T-helper 1 cell treated with Interleukin-12 subunit alpha and Interleukin-12 subunit beta and Interleukin-4 antibody, amounts not matched to agents 30 ng/mL and 1 ng/mL, for 36 hours (primary cell): ENCODE data around the gene GCN1. TPM values are rescaled to one million over a fixed set of nuclear protein-coding genes. Genes with fewer than 3 reads are reported as not detected.

Experiments used
- intact Hi-C: fragments of 100-400 bp; cut with micrococcal nuclease; formaldehyde crosslinking; loops from one replicate; pipeline ENCODE4 v1.15.1; 2024
- total RNA-seq: library from RNA; stranded (reverse); gene quantifications from 2 replicates; pipeline ENCODE4 v1.2.3, GENCODE V29; 2022

GCN1 gene
- total RNA-seq, 1 donor from 2014 or later: 140 TPM

- intact Hi-C loops: no loop called here
Measured at GRCh38 chr12:120145164-120145563, 49.4 kb downstream of the GCN1 start.

GRCh38 chr12:120144215-120144614, 50.3 kb downstream of the GCN1 start:
- intact Hi-C loops: no loop called here

DNA sequence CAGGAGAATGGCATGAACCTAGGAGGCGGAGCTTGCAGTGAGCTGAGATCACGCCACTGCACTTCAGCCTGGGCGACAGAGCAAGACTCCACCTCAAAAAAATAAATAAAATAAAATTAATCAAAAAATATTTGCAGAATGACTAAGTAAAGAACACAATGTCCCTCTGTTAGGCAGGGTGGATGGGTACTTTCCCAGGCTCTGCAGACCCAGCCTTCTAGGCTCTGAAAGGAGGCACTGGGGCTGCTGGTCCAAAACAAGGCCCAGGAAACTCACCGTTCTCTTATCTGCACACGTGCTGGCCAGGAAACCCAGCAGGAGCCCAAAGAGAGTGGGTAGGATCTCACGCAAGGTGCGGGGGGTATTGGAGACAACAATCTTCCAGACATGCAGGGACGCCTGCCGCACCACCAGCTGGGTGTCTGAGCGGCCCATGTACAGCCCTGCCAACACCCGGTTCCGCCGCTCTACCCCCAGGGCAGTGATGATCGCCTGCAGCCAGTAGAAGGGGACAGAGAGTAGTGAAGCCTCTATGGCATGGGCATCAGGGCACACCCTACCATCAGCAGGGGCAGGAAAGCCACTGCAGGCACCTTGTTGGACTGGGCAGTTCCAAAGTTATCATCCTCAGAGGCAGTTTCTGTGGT, 52.2 kb downstream of the GCN1 start:
- intact Hi-C loops: no loop called here

DNA sequence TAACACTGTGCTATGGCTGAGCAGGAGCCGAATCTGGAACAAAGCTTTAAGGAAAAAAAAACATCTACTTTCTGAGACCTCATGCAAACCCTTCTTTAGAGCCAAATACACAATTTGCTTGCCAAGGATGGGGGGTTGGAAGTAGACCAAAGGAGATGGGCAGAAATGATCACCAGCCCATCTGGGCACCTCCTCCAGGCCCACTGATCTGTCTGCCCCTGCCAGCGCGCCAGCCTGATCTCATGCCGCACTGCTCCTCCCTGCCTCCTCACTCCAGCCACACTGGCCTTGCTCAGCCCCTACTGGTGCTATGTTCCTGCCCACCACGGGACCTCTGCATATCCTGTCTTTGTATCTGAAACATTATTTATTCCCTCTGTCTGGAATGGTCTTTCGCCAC, 53.2 kb downstream of the GCN1 start:
- intact Hi-C loops: no loop called here

- intact Hi-C loops: no loop called here
Measured at GRCh38 chr12:120140603-120141002, 53.9 kb downstream of the GCN1 start.

DNA sequence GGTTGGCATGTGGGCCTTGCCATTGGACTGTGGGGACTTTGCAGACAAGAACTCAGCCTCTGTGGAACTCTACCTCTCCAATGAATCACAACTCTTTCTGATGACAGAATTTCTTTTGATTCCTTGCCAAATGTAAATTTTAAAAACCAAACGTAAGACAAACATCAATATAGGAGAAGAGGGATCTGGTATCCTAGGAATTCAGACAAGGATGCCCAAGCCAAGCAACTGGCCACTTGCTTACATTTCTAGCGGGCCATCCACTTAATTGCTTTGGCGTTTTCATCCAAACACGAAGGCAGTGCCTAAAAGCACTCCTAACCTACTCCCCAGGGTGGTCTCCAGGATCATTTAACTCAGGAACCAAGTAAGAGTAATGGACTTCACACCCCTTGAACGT, 54.6 kb downstream of the GCN1 start:
- intact Hi-C loops: no loop called here

GRCh38 chr12:120138366-120138765, 56.1 kb downstream of the GCN1 start:
- intact Hi-C loops: no loop called here

DNA sequence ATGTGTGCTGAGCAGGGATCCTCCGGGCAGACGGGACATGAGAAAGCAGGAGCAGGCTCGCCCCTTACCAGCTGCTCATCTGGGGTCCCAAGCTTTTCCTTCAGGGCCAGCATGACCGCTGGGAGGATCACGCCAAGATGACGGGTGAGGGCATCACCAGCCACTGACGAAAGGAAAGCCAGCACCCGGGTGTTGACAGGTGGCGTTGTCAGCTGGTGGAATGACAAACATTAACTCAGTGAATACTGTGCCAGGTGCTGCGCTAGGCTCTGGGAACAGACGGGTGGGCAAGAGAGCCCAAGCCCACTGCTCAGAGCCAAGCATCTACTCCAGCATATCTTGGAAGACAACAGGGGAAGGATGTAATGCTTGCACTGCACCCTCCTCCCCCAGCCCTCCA, 56.7 kb downstream of the GCN1 start:
- intact Hi-C loops: no loop called here

DNA sequence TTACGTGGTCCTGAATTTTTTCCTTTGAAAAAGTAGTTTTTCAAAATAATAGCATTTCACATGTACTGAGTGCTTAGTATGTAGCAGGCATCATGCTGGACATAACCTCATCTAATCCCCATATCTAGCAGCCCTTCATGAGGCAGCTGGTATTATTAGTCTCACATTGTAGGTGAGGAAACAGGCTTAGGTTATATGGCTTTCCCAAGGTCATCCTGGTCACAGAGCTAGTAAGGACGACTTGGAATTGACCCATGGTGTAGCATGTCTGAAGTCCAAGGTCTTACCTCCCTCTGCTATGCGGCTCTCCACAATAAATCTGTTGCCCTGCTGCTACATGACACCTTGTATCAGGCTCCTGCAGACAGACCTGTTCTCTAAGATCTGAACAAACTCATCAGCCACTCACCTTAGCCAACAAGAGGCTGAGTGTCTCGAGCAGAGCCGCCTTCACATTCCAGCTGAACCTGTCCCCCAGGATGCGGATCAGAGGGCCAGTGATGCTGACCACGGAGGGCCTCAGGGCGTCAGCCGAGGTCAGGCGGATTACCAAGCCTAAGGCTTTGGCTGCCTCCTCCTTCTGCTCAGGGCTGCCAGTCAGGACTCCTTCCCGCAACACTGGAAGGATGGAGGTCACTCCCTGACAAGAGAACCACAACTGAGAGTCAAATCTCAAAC, 58.3 kb downstream of the GCN1 start:
- intact Hi-C loops: no loop called here

DNA sequence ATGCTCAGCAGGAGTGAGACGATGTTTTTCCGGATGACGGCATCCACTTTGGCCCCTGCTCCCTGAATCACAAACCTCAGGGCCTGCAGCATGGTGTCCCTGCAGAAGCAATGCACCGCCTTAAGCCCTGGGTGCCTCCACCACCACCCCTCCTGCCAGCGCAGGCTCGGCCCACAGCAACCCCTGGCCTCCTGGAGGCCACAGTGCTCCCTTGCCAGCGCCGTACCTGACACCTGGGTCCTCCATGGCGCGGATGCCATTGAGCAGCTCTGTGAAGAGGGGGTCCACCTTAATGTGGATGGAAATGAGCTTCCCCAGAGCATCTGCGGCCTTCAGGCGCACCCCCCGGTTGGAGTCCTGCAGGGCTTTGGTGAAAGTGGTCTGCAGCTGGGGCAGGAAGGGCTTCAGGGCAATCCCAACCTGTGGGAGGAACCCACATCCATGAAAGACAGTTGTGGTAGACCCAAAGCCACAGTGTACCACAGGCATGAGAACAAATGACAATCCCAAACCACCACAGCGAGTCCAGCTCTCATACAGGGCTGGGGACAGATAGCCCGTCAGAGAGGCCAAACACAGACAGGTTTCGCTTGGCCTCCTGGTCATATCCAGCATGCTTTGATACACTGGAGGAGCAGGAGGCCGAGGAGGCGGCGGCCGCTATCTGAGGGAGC, 60.1 kb downstream of the GCN1 start:
- intact Hi-C loops: no loop called here

GRCh38 chr12:120132863-120133385, 61.6 kb downstream of the GCN1 start:
- intact Hi-C loops: loop anchor here (2.0 kb wide), 1 partner anchor 16 kb away; no protein-coding TSS in a partner anchor

DNA sequence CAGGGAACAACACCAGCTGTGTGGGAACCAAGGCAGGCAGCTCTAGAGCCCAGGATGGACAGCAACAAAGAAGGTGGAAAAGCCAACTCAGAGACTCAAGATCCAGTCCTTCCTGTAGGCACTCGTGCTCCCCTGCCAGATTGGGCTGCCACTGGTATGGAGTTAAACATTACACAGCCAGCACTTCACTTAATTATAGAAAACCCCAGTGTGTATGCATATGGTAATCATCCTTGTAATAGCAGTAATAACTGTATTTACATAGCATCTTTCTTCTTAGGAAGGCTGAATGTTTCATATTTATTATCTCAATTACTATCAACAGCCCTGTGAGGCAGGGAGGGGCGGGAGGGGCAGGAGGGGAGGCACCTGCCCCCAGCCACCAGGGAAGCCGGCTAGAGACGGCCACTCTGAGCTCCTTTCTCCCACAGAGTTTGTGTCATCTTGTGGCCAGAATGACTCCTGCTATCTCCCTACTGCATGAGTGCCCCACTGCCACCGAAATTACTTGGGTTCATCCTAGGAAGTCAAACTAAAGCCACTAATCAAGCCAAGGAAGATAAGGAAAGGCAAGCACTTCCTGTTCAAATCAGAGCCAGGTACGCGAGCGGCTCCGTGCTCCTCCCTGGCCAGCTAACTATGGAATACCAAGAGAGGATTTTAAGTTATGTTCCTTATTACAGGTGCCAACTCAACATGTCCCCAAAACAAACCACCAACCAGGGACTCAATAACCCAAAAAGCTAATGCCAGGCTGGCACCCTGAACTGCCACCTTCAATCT, 62.3 kb downstream of the GCN1 start:
- intact Hi-C loops: loop anchor here (2.0 kb wide), 1 partner anchor 17 kb away; no protein-coding TSS in a partner anchor

DNA sequence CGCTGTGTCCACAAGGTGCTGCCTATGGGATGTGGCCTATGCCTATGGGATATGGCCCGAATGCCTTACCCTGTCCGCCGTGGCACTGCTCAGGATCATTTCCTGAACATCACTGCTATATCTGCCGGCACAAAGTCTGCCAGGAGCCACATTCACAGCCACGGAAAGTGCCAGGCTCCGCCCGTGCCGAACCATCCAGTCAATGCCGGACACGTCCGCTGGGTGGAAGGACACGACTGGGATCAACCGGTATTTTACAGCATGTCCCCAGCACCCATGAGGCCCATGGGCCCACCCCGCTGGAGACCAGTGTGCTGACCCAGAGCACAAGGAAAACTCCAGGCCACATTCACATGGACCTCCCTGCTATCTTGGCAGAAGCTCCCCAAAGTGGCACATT, 63.4 kb downstream of the GCN1 start:
- intact Hi-C loops: no loop called here

- intact Hi-C loops: no loop called here
Measured at GRCh38 chr12:120130011-120130410, 64.5 kb downstream of the GCN1 start.

DNA sequence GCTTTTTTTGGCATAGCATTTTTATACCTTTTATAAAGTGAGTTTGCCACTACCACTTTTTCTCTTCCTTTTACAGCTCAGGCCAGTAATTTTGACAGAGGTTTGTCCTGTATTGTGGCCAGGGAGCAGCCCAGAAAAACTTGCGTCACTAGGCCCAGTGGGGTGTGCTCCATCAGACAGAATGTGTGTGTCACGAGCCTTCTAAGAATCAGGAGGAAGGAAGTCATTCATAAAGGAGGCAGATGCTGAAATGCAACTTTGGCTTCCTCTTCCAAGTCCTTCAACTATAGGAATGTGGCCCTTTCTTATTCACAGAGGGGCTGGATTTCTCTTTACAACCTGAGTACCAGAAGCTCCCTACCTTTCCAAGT, 67.9 kb downstream of the GCN1 start:
- intact Hi-C loops: no loop called here

DNA sequence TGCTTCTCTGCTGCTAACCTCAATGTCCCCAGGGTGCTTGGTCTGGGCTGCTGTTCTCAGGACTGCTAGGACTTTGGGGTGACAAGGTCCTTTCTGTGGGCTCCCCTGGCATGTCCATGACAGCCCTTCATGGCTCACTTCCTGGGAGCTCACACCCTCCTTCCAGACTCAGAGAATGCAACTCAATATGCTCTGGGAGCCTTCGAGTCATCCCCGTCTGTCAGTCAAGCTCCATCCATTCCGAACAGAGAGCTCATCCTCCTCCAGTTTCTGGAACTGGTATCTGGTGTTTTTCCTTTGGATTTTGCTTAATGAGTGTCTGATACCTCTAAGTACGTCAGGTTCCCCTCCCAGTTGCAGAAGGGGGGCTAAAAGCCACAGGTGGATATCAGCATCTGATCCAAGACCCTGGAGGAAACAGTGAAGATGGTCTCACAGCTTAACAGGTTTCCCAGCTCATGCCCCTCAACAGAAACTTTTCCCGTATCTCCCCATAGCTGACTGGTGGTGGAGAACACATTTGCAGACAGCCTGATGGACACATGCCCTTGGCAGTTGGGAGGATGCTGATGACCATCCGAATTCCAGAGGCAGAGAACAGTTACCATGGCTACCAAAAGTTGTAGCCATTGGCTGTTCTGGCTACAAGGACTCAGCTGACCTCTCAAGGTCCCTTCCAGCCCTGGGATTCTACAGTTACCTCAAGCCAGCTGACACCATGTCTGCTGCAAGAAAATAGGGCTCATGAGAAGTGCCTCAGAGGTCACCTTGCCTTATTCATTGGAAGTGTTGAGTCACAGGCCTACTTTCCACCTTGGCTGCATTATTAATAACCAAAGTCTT, 68.5 kb downstream of the GCN1 start:
- intact Hi-C loops: no loop called here

DNA sequence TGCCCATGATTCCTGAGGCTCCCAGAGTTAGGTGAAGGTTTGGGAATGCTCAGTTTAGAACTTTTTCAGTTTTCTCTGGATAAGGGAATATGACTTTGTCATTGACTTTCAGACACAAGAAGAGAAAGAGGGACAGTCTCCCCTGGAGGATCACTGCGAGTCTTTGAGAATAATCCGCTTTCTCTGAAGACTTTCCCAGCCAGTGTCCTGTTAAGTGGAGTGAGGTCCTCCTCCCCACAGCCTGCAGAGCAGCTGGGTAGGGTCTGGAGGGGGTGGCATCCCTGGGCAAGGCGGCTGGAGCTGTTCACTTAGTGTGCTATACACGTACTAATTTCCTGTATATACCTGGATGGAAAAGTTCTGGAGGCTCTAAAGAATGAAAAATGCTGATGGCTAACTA, 69.5 kb downstream of the GCN1 start:
- intact Hi-C loops: no loop called here

DNA sequence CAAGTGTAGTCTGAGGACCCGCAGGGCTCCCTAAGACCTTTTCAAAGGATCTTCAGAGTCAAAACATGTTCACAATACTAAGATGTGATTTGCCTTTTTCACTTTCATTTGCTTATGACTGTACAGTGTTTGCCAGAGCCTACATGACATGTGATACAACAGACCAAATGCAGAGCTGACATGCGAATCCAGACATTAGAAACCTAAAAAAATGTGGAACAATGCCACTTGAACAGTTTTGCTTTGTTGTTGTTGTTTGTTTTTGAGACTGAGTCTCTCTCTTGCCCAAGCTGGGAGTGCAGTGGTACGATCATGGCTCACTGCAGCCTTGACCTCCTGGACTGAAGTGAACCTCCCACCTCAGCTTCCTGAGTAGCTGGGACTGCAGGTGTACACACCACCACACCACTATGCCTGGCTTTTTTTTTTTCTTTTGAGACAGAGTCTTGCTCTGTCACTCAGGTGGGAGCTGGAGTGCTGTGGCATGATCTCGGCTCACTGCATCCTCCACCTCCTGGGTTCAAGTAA, 72.7 kb downstream of the GCN1 start:
- intact Hi-C loops: no loop called here

DNA sequence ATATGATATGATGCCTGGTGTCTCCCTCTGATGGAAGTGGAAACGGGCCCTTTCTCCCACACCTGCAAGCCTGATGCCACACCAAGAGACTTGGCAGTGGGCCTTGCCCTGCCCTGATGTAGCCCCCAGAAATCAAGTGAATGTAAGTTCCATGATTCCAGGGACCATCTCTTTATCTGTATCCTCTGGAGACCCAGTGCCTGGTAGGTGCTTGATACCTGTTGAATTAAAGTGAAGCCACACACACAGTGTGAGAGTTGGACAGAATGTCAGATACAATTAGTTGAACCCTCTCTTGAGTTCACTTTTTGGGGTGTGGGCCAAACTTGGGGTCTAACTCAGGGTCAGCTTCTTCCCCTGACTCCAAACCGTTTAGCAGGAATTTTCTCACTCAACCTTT, 73.2 kb downstream of the GCN1 start:
- intact Hi-C loops: no loop called here

GRCh38 chr12:120119271-120119973, 75.1 kb downstream of the GCN1 start:
- intact Hi-C loops: loop anchor here (1.0 to 5.0 kb wide), 4 partner anchors 82 to 318 kb away; partner anchors contain the start of genes COX6A1, RNU4-2 and RPLP0
